Nephron progenitor cell (in vitro differentiated cells): ENCODE measurements around the gene RNF224.

ENCODE experiments used
- DNase-seq: peaks from one replicate; pipeline ENCODE4 v3.0.0; 2021
- H3K27ac Mint-ChIP-seq: 2 replicates; pipeline ENCODE4 v1.8.0; 2021; ENCODE audit warnings: mild to moderate bottlenecking, moderate library complexity, mixed read lengths
- H3K27me3 Mint-ChIP-seq: 2 replicates; pipeline ENCODE4 v1.8.0; 2021; ENCODE audit warnings: mild to moderate bottlenecking, low read depth, mixed read lengths; ENCODE audit not compliant: poor library complexity
- H3K36me3 Mint-ChIP-seq: 2 replicates; pipeline ENCODE4 v1.8.0; 2021; ENCODE audit warnings: low read depth, mixed read lengths
- H3K4me1 Mint-ChIP-seq: 2 replicates; pipeline ENCODE4 v1.8.0; 2021; ENCODE audit warnings: mixed read lengths
- H3K4me3 Mint-ChIP-seq: 2 replicates; pipeline ENCODE4 v1.8.0; 2021; ENCODE audit warnings: mild to moderate bottlenecking, moderate library complexity, mixed read lengths
- H3K9me3 Mint-ChIP-seq: 2 replicates; pipeline ENCODE4 v1.8.0; 2021; ENCODE audit warnings: mild to moderate bottlenecking, moderate library complexity, mixed read lengths
- TF ChIP-seq, protein P1 (sequence below): fragments of 200-600 bp; sonication (generic); IDR thresholded peaks from 2 replicates; pipeline ENCODE4 v1.5.0; 2021; ENCODE audit warnings: antibody characterized with exemption

RNF224 gene

DNA sequence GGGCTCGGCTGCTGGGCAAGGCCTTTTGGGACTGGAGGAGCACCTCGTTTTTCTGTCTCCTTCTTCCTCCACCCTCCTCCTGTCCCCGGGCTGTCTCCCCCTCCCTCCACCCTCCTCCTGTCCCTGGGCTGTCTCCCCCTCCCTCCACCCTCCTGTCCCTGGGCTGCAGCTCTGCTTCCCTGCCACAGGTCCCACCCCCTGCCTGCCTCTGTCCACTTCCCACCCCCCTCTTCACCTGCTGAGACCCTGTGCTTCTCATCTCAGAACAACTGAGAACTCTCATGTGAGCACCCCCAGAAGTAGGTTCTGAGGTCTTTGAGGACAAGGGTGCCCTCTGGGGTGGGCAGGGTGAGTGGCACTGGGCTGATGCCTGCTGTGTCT lies 44.4 kb downstream of the RNF224 start:
- Mint-ChIP-seq H3K27me3 (no peaks in the 10 kb centered on the region), H3K4me1 (peaks cover 28% of the 10 kb centered on the region), H3K36me3 (peaks cover 28% of the 10 kb centered on the region), H3K27ac (no peak overlapping the region), H3K9me3 (no peaks in the 10 kb centered on the region), H3K4me3 (no peak overlapping the region)
- TF ChIP-seq, protein P1, sequence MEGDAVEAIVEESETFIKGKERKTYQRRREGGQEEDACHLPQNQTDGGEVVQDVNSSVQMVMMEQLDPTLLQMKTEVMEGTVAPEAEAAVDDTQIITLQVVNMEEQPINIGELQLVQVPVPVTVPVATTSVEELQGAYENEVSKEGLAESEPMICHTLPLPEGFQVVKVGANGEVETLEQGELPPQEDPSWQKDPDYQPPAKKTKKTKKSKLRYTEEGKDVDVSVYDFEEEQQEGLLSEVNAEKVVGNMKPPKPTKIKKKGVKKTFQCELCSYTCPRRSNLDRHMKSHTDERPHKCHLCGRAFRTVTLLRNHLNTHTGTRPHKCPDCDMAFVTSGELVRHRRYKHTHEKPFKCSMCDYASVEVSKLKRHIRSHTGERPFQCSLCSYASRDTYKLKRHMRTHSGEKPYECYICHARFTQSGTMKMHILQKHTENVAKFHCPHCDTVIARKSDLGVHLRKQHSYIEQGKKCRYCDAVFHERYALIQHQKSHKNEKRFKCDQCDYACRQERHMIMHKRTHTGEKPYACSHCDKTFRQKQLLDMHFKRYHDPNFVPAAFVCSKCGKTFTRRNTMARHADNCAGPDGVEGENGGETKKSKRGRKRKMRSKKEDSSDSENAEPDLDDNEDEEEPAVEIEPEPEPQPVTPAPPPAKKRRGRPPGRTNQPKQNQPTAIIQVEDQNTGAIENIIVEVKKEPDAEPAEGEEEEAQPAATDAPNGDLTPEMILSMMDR = no peak
- no peak for DNase-seq

DNA sequence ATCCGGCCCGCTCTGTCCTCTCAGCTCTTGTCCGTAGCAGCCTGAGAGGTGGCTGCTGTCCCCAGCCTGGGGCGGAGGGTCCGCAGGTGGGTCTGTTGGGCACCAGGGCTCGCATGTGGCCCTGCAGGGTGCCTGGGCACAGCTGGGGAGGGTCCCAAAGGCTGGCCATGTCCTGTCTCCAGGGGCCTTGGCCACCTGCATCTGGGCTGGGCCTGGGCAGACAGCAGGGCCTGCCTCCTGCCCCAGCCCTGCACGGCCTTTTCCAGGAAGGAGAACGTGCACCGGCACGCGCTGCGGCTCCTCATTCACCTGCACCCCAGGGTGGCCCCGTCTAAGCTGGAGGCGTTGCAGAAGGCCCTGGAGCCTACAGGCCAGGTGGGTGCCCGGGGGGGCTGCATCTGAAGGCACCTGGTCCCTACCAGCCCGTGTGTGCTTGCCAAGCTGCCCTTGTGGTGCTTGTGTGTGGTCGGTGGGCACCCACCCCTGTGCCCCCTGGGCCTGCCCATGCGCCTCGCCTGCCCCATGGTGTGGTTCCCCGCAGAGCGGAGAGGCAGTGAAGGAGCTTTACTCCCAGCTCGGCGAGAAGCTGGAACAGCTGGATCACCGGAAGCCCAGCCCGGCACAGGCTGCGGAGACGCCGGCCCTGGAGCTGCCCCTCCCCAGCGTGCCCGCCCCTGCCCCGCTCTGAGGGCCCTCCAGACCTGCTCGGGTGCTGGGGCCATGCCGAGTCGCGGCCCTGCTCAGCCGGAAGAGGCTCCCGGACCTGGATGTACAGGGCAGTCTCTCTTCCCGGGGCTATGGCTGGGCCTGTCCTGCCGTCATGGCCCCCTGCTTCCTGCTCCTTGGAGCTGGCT lies 45.2 kb downstream of the RNF224 start:
- Mint-ChIP-seq H3K4me1 (peaks cover 36% of the 10 kb centered on the region), H3K36me3 (peaks cover 28% of the 10 kb centered on the region), H3K27ac (no peak overlapping the region)

DNA sequence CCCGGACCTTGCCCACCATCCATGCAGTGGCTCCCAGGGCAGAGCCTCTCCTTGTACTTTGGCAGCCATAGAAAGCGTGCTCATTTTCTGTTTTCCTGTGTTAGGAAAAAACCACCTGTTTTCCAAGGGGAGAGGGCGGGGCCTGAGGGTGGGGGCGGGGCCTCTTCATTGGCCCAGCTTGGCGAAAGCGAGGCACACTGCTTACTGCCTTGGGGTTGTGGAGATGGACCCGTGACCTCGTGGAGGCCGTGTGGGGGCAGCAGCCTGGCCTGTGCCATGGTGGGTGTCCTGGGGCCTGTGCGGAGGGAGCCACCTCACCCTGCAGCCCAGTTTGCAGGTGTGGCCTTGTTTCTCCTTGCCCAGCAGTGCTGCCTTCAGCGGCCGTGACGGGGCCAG lies 45.8 kb downstream of the RNF224 start:
- TF ChIP-seq, protein P1 = no peak
- no peak for DNase-seq
- peaks cover 27% of the 10 kb centered on the region for H3K36me3 Mint-ChIP-seq
- no peak overlapping the region for H3K4me3 Mint-ChIP-seq
- H3K9me3 Mint-ChIP-seq = no peaks in the 10 kb centered on the region
- H3K27ac Mint-ChIP-seq = no peak overlapping the region
- no peaks in the 10 kb centered on the region for H3K27me3 Mint-ChIP-seq
- peaks cover 41% of the 10 kb centered on the region for H3K4me1 Mint-ChIP-seq

More for the DNA sequence above, 45.2 kb downstream of the RNF224 start:
- no peaks in the 10 kb centered on the region for H3K27me3 Mint-ChIP-seq
- DNase-seq = no peak
- H3K9me3 Mint-ChIP-seq = no peaks in the 10 kb centered on the region
- TF ChIP-seq, protein P1 = no peak
- no peak overlapping the region for H3K4me3 Mint-ChIP-seq

DNA sequence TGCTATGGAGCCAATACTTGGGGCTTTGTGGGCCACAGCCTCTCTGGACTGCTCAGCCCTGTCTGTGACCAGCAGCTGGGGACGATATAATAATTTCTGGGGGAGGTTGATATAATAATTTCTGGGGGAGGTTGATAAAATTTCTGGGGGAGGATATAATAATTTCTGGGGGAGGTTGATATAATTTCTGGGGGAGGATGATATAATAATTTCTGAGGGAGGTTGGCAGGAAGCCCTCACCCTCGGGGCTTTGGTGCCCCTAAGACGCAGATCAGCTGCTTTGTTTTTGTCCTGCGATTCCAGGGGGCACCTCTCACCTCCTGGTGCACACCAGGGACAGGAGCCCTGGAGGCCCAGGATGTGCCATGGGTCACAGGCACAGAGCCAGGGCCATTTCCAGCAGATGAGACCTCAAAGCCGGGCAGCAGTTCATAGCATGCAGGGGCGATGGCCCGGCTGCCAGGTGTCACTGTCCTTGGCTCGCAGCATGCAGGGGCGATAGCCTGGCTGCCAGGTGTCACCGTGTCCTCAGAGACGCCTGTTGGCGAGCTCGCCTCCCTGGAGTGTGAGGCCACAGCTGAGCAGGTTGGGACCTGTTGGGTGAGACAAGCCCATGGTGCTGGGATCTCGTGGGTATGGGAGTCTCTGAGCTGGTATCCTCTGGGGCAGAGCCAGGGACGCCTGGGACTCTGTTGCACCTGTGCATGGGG lies 46.5 kb downstream of the RNF224 start:
- no peaks in the 10 kb centered on the region for H3K9me3 Mint-ChIP-seq
- no peak for DNase-seq
- H3K4me1 Mint-ChIP-seq = peaks cover 35% of the 10 kb centered on the region
- H3K4me3 Mint-ChIP-seq = no peak overlapping the region
- no peaks in the 10 kb centered on the region for H3K27me3 Mint-ChIP-seq
- TF ChIP-seq, protein P1 = no peak
- H3K27ac Mint-ChIP-seq = no peak overlapping the region
- H3K36me3 Mint-ChIP-seq = peaks cover 21% of the 10 kb centered on the region

DNA sequence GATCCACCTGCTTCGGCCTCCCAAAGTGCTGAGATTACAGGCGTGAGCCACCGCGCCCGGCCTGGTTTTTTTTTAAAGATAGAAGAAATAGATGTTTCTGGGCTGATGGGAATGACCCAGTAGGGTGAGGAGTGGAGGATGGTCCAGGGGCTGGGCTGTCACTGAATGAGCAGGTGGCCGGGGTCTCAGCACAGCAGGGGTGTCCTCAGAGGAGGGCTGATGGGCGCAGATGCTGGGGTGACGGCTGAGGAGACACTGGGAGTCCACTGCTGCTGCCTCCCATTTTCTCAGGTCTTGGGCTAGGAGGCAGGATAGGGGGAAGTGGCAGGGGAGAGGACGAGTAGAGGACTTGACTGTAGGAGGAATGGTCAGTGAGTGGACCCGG lies 47.9 kb downstream of the RNF224 start:
- TF ChIP-seq, protein P1 = no peak
- Mint-ChIP-seq H3K9me3 (no peaks in the 10 kb centered on the region), H3K36me3 (peaks cover 9% of the 10 kb centered on the region), H3K4me3 (no peak overlapping the region), H3K4me1 (peaks cover 34% of the 10 kb centered on the region), H3K27ac (peak overlapping the region; percentile 36), H3K27me3 (no peaks in the 10 kb centered on the region)
- DNase-seq = no peak
